Osteoblast (primary cell): ENCODE results near the gene IMMT. TPM values are rescaled to one million over a fixed set of nuclear protein-coding genes. Genes with fewer than 3 reads are reported as not detected.
A peak's percentile ranks its signal among the peaks of the same experiment; 100 is the strongest.

Experiments
- DNase-seq: peaks from one replicate; pipeline ENCODE4 v3.0.0; 2011; ENCODE audit warnings: low spot score, mixed read lengths; ENCODE audit not compliant: insufficient read length; ENCODE audit errors: missing footprints
- H2AFZ ChIP-seq: 2 replicates; pipeline ENCODE4 v1.6.0; 2011; ENCODE audit warnings: mild to moderate bottlenecking, low read length
- H3K27ac ChIP-seq: 2 replicates; pipeline ENCODE4 v1.5.1; 2011; ENCODE audit warnings: mild to moderate bottlenecking, low read depth, low read length, moderate library complexity
- H3K27me3 ChIP-seq: 2 replicates; pipeline ENCODE4 v1.6.0; 2012; ENCODE audit warnings: mild to moderate bottlenecking, control low read depth, inconsistent platforms, low read length, moderate library complexity; ENCODE audit not compliant: insufficient read depth
- H3K36me3 ChIP-seq: 2 replicates; pipeline ENCODE4 v1.5.1; 2011; ENCODE audit warnings: mild to moderate bottlenecking, low read length, control low read depth, moderate library complexity; ENCODE audit not compliant: insufficient read depth
- H3K4me1 ChIP-seq: 2 replicates; pipeline ENCODE4 v1.5.1; 2011; ENCODE audit warnings: mild to moderate bottlenecking, low read length, control low read depth, moderate library complexity; ENCODE audit not compliant: insufficient read depth
- H3K4me2 ChIP-seq: 2 replicates; pipeline ENCODE4 v1.6.0; 2011; ENCODE audit warnings: mild to moderate bottlenecking, low read length; ENCODE audit not compliant: insufficient read depth
- H3K4me3 ChIP-seq: fragments of 200-600 bp; sonication (generic); 3 replicates; pipeline ENCODE4 v1.5.1; 2012; ENCODE audit warnings: mild to moderate bottlenecking, low read length, inconsistent platforms; ENCODE audit not compliant: insufficient read depth
- H3K79me2 ChIP-seq: 2 replicates; pipeline ENCODE4 v1.6.0; 2012; ENCODE audit warnings: mild to moderate bottlenecking, low read length, control low read depth, inconsistent platforms; ENCODE audit not compliant: insufficient read depth
- H3K9me3 ChIP-seq: 2 replicates; pipeline ENCODE4 v1.5.1; 2011; ENCODE audit warnings: low read depth, low read length, control low read depth
- H4K20me1 ChIP-seq: 2 replicates; pipeline ENCODE4 v1.6.0; 2012; ENCODE audit warnings: mild to moderate bottlenecking, low read length, control low read depth; ENCODE audit not compliant: insufficient read depth
- total RNA-seq: library from RNA; depleted of rRNA; stranded (reverse); fragments of >200 nt; gene quantifications from 2 replicates; pipeline ENCODE4 v1.2.3, GENCODE V29; 2012
- TF ChIP-seq, protein P1 (sequence below): IDR thresholded peaks from 2 replicates; pipeline ENCODE4 v1.5.1; 2011; ENCODE audit warnings: mild to moderate bottlenecking, low read depth, low read length, moderate library complexity; ENCODE audit errors: extremely low read depth

Gene IMMT
- total RNA-seq, 1 donor, result 55.7 TPM

DNA sequence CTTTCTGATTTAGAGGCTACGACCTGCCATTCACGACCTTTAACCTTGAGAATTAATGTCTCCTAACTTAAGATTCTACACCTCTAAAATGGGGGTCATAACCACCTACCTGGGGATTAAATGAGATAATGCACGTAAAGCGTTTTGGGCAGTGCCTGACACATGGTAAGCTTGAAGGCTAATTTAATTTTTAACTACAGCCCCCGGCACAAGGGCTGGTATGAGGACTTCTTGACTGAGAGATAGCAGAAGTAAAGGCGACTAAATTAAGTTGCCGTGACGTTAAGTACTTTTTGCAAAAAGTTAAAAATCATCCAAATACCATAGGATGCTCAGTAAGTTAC is 4.5 kb upstream of the IMMT start:
- Histone ChIP-seq H3K9me3 (no peaks in the 10 kb centered on the region), H3K4me3 (peak overlapping the region; percentile 89), H3K36me3 (no peaks in the 10 kb centered on the region), H3K27me3 (no peaks in the 10 kb centered on the region), H2AFZ (peak overlapping the region; percentile 96), H3K4me1 (peaks cover 13% of the 10 kb centered on the region), H3K79me2 (peaks cover 50% of the 10 kb centered on the region), H3K4me2 (peak overlapping the region; percentile 92), H4K20me1 (peaks cover 3% of the 10 kb centered on the region), H3K27ac (peak overlapping the region; percentile 73)
- no peak for DNase-seq
- TF ChIP-seq, protein P1, sequence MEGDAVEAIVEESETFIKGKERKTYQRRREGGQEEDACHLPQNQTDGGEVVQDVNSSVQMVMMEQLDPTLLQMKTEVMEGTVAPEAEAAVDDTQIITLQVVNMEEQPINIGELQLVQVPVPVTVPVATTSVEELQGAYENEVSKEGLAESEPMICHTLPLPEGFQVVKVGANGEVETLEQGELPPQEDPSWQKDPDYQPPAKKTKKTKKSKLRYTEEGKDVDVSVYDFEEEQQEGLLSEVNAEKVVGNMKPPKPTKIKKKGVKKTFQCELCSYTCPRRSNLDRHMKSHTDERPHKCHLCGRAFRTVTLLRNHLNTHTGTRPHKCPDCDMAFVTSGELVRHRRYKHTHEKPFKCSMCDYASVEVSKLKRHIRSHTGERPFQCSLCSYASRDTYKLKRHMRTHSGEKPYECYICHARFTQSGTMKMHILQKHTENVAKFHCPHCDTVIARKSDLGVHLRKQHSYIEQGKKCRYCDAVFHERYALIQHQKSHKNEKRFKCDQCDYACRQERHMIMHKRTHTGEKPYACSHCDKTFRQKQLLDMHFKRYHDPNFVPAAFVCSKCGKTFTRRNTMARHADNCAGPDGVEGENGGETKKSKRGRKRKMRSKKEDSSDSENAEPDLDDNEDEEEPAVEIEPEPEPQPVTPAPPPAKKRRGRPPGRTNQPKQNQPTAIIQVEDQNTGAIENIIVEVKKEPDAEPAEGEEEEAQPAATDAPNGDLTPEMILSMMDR, result no peak

DNA sequence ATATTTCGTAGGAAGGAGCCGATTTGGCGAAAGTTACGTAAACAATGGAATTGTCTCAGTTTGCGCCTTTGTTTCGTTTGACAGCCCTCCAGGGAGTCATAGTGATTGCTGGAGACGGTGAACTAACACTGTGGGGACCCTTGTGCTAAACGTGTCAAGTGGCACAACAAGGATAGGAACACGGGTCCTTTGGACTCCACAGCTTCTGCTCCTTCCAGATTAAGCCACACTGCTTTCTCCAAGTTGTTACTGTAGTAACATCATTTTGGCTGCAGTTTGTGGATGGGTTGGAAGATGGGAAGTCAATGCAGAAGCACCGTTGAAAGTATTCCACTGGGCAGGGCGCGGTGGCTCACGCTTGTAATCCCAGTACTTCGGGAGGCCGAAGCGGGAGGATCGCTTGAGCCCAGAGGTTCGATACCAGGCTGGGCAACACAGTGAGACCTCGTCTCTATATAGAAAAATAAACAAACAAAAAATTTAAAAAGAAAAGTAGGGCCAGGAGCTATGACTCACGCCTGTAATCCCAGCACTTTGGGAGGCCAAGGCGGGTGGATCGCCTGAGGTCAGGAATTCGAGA is 636 bp upstream of the IMMT start:
- no peak for DNase-seq
- Histone ChIP-seq H3K9me3 (no peaks in the 10 kb centered on the region), H3K27ac (peak overlapping the region; percentile 96), H3K4me2 (peak overlapping the region; percentile 92), H3K79me2 (peaks cover 55% of the 10 kb centered on the region), H3K4me1 (peaks cover 29% of the 10 kb centered on the region), H2AFZ (peak overlapping the region; percentile 73), H3K4me3 (peak overlapping the region; percentile 97), H3K27me3 (no peaks in the 10 kb centered on the region), H3K36me3 (no peaks in the 10 kb centered on the region), H4K20me1 (peaks cover 35% of the 10 kb centered on the region)
- TF ChIP-seq, protein P1, result no peak

DNA sequence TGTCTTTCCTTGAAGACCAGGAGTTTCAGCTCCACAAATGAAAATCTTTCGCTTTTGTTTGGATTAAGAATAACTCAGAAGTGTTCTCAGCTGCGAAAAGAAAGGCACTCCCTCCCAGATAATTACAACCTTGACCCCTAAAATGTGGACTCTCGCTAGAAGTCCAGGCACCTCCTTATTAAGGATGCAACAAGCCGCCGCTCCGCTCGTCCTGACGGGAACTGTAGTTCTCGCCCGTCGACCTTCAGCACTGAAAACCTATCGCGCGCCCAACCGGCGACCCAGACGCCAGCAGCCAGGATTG is 559 bp downstream of the IMMT start:
- peak overlapping the region; percentile 64 for H2AFZ ChIP-seq
- H3K79me2 ChIP-seq, result peaks cover 55% of the 10 kb centered on the region
- no peaks in the 10 kb centered on the region for H3K9me3 ChIP-seq
- H3K4me3 ChIP-seq, result peak overlapping the region; percentile 97
- no peaks in the 10 kb centered on the region for H3K27me3 ChIP-seq
- no peak for DNase-seq
- H3K36me3 ChIP-seq, result peaks cover 6% of the 10 kb centered on the region
- H3K4me1 ChIP-seq, result peaks cover 21% of the 10 kb centered on the region
- H4K20me1 ChIP-seq, result peaks cover 47% of the 10 kb centered on the region
- TF ChIP-seq, protein P1, result no peak
- H3K4me2 ChIP-seq, result peak overlapping the region; percentile 92
- peak overlapping the region; percentile 96 for H3K27ac ChIP-seq

DNA sequence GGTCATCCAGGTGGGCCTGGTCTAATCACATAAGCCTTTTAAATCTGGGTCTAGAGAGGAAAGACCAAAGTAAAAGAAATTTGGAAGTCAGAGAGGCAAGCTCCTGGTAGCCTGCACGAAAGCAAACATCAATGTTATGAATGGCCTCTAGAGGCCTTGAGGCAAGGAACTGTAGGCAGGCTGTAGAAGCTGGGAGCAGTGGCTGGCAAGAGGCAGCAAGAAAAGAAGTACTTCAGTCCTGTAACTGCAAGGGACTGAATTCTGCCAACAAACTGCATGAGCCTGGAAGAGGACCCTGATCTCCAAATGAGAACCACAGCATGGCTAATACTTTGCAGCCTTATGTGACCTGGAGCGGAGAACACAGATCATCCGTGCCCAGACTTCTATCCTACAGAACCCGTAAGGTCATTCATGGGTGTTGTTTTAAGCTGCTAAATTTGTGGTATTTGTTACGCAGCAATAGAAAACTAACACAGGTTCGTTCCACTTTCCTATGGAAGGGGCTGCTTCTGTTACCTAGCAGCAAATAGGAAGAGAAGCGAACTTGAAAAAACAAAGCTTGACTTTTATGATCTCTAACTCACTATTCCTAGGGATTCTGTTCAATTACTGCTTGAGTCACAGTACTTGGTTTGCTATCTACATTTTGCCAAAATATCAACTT is 1.2 kb downstream of the IMMT start:
- H3K79me2 ChIP-seq, result peaks cover 55% of the 10 kb centered on the region
- H3K4me3 ChIP-seq, result peak overlapping the region; percentile 97
- H2AFZ ChIP-seq, result no peak overlapping the region
- DNase-seq, result peak; percentile 21
- H3K27ac ChIP-seq, result peak overlapping the region; percentile 96
- H3K9me3 ChIP-seq, result no peaks in the 10 kb centered on the region
- H3K4me1 ChIP-seq, result peaks cover 21% of the 10 kb centered on the region
- TF ChIP-seq, protein P1, result no peak
- no peaks in the 10 kb centered on the region for H3K27me3 ChIP-seq
- peak overlapping the region; percentile 92 for H3K4me2 ChIP-seq
- H3K36me3 ChIP-seq, result peaks cover 6% of the 10 kb centered on the region
- peaks cover 47% of the 10 kb centered on the region for H4K20me1 ChIP-seq
